ENCODE data around the gene NSMCE1. TPM values are rescaled to one million over a fixed set of nuclear protein-coding genes. Genes with fewer than 3 reads are reported as not detected.

The NSMCE1 gene
- total and polyA plus RNA-seq, 7 donors: 18.9 to 51.8 (median 28.4) TPM

DNA sequence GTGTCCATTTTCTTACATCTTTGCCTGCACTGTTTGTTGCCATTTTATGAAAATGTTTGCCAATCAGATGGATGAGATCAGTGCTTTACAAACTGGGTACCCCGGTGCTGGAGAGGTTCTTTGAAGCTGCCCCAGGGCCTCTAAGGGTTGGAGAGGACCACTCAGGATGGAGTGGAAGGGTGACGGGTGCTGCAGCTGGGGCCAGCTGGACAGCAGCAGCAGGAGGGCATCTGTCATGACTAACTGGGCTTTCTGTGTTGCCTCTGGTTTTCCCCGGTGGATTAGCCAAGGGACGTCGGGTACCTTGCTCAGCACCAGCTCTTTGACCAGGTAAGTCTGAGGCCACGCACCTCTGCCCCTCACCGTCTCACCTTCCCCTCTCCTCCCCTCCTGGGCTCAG lies 52.9 kb downstream of the NSMCE1 start:
- 71 to 78% (median 75%) methylated on average over 7 of the region's 7 CpGs for WGBS, 3 donors
- peaks cover 3 to 53% of the 10 kb centered on the region in 2 donors for H3K36me3 ChIP-seq (ENCODE audit: insufficient read depth in 1 of 2, low read depth in 1 of 2)
- no peak for ATAC-seq

GRCh38 chr16:27214084-27214961 lies 54.2 kb downstream of the NSMCE1 start:
- Histone ChIP-seq H3K27me3 (ENCODE audit: insufficient read depth in 3 of 3, low read length in 2 of 3) (no peaks in the 10 kb centered on the region), H3K9me3 (no peaks in the 10 kb centered on the region), H3K4me1 (peaks cover 14% of the 10 kb centered on the region), H3K36me3 (ENCODE audit: insufficient read depth in 1 of 2, low read depth in 1 of 2) (peaks cover 5 to 53% of the 10 kb centered on the region in 2 donors), H3K4me3 (no peak overlapping the region), H3K27ac (peak overlapping the region; percentile 12)
- TF ChIP-seq, protein P1, sequence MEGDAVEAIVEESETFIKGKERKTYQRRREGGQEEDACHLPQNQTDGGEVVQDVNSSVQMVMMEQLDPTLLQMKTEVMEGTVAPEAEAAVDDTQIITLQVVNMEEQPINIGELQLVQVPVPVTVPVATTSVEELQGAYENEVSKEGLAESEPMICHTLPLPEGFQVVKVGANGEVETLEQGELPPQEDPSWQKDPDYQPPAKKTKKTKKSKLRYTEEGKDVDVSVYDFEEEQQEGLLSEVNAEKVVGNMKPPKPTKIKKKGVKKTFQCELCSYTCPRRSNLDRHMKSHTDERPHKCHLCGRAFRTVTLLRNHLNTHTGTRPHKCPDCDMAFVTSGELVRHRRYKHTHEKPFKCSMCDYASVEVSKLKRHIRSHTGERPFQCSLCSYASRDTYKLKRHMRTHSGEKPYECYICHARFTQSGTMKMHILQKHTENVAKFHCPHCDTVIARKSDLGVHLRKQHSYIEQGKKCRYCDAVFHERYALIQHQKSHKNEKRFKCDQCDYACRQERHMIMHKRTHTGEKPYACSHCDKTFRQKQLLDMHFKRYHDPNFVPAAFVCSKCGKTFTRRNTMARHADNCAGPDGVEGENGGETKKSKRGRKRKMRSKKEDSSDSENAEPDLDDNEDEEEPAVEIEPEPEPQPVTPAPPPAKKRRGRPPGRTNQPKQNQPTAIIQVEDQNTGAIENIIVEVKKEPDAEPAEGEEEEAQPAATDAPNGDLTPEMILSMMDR (IDR thresholded peaks at IDR 0.05): no peak
- 54 to 76% (median 61%) methylated on average over 19 of the region's 19 CpGs for WGBS, 3 donors
- DNase-seq (peak in 1 of 2 donors; percentile 26), ATAC-seq (peak; percentile 52 to 93 (median 66))
- intact Hi-C loops (cut with DNase I): loop anchor here in 1 of 2 donors (5.0 kb wide), 1 partner anchor 48 kb away; no protein-coding TSS in a partner anchor

More for the DNA sequence above, 52.9 kb downstream of the NSMCE1 start:
- no peak for DNase-seq
- Histone ChIP-seq H3K4me3 (no peak overlapping the region), H3K9me3 (no peaks in the 10 kb centered on the region), H3K27me3 (ENCODE audit: insufficient read depth in 3 of 3, low read length in 2 of 3) (no peaks in the 10 kb centered on the region), H3K4me1 (peaks cover 14% of the 10 kb centered on the region), H3K27ac (no peak overlapping the region)
- intact Hi-C loops (cut with DNase I): no loop called here
- TF ChIP-seq, protein P1 (IDR thresholded peaks at IDR 0.05): no peak

GRCh38 chr16:27211026-27211425 lies 57.5 kb downstream of the NSMCE1 start:
- peaks cover 5 to 42% of the 10 kb centered on the region in 2 donors for H3K36me3 ChIP-seq (ENCODE audit: insufficient read depth in 1 of 2, low read depth in 1 of 2)

GRCh38 chr16:27210174-27210573 lies 58.4 kb downstream of the NSMCE1 start:
- intact Hi-C loops (cut with DNase I): loop anchor here in 1 of 2 donors (5.0 kb wide), 1 partner anchor 52 kb away; no protein-coding TSS in a partner anchor
- DNase-seq: no peak
- ATAC-seq: no peak
- H3K4me3 ChIP-seq: no peak overlapping the region
- no peaks in the 10 kb centered on the region for H3K9me3 ChIP-seq
- H3K36me3 ChIP-seq (ENCODE audit: insufficient read depth in 1 of 2, low read depth in 1 of 2): peaks cover 5 to 36% of the 10 kb centered on the region in 2 donors
- peaks cover 14% of the 10 kb centered on the region for H3K4me1 ChIP-seq
- H3K27me3 ChIP-seq (ENCODE audit: insufficient read depth in 3 of 3, low read length in 2 of 3): no peaks in the 10 kb centered on the region
- H3K27ac ChIP-seq: no peak overlapping the region
- TF ChIP-seq, protein P1 (IDR thresholded peaks at IDR 0.05): no peak
- WGBS, 3 donors: 87 to 91% (median 90%) methylated on average over 17 of the region's 17 CpGs

More at GRCh38 chr16:27211026-27211425, 57.5 kb downstream of the NSMCE1 start:
- intact Hi-C loops (cut with DNase I): loop anchor here in 1 of 2 donors (5.0 kb wide), 1 partner anchor 51 kb away; no protein-coding TSS in a partner anchor
- H3K27me3 ChIP-seq (ENCODE audit: insufficient read depth in 3 of 3, low read length in 2 of 3): no peaks in the 10 kb centered on the region
- TF ChIP-seq, protein P1 (IDR thresholded peaks at IDR 0.05): no peak
- DNase-seq (no peak), ATAC-seq (no peak)
- H3K4me3 ChIP-seq: no peak overlapping the region
- no peak overlapping the region for H3K27ac ChIP-seq
- peaks cover 7% of the 10 kb centered on the region for H3K4me1 ChIP-seq
- H3K9me3 ChIP-seq: no peaks in the 10 kb centered on the region
- 85 to 91% (median 91%) methylated on average over 10 of the region's 10 CpGs for WGBS, 3 donors

Measured in psoas muscle (tissue), 8 donors.